Ovary (tissue), 3 donors: ENCODE results near the gene PBX1.

Experiments
- CTCF ChIP-seq, 3 donors: fragments of 450-650 bp in 2 of 3; fragments of 200-600 bp in 1 of 3; IDR thresholded peaks; one replicate each; pipeline versions ENCODE4 v1.5.1 to v1.8.0; 2016 to 2022; ENCODE audit warnings: antibody characterized with exemption in 3 of 3, mild to moderate bottlenecking in 1 of 3
- EP300 ChIP-seq: sonication (generic); formaldehyde crosslinking; IDR thresholded peaks from one replicate; pipeline ENCODE4 v1.6.1; 2017; ENCODE audit warnings: antibody characterized with exemption
- POLR2A ChIP-seq: fragments of 450-650 bp; IDR thresholded peaks from one replicate; pipeline ENCODE4 v1.6.1; 2017; ENCODE audit warnings: antibody characterized with exemption, mild to moderate bottlenecking, moderate library complexity
- donor health status: DM: no; HTN: no; CAD: no.

GRCh38 chr1:164830628-164831027 is 271.6 kb downstream of the PBX1 start:
- TF ChIP-seq EP300 (no peak), CTCF (IDR thresholded peaks at IDR 0.05) (no peak), POLR2A (no peak)
